Osteocyte (in vitro differentiated cells): ENCODE data around the gene IL11. TPM values are rescaled to one million over a fixed set of nuclear protein-coding genes. Genes with fewer than 3 reads are reported as not detected.

ENCODE experiments used
- DNase-seq: peaks from one replicate; pipeline ENCODE4 v3.0.0; 2021; ENCODE audit warnings: mixed read lengths; ENCODE audit not compliant: unreplicated experiment; ENCODE audit errors: extremely low spot score
- H3K27ac Mint-ChIP-seq: one replicate; pipeline ENCODE4 v1.8.0; 2021; ENCODE audit warnings: mild to moderate bottlenecking, mixed read lengths; ENCODE audit not compliant: unreplicated experiment
- H3K27me3 Mint-ChIP-seq: one replicate; pipeline ENCODE4 v1.8.0; 2021; ENCODE audit warnings: mixed read lengths; ENCODE audit not compliant: unreplicated experiment
- H3K36me3 Mint-ChIP-seq: one replicate; pipeline ENCODE4 v1.8.0; 2021; ENCODE audit warnings: mixed read lengths; ENCODE audit not compliant: unreplicated experiment
- H3K4me1 Mint-ChIP-seq: one replicate; pipeline ENCODE4 v1.8.0; 2021; ENCODE audit warnings: mixed read lengths; ENCODE audit not compliant: unreplicated experiment
- H3K4me3 Mint-ChIP-seq: one replicate; pipeline ENCODE4 v1.8.0; 2021; ENCODE audit warnings: mild to moderate bottlenecking, moderate library complexity, mixed read lengths; ENCODE audit not compliant: unreplicated experiment
- H3K9me3 Mint-ChIP-seq: one replicate; pipeline ENCODE4 v1.8.0; 2021; ENCODE audit warnings: mixed read lengths; ENCODE audit not compliant: unreplicated experiment
- total RNA-seq: library from RNA; stranded (reverse); gene quantifications from 2 replicates; pipeline ENCODE4 v1.2.1, GENCODE V29; 2021
- TF ChIP-seq, protein P1 (sequence below): fragments of 200-600 bp; sonication (generic); IDR thresholded peaks from 2 replicates; pipeline ENCODE4 v1.5.0; 2021; ENCODE audit warnings: antibody characterized with exemption, mild to moderate bottlenecking, moderate library complexity

Gene IL11
- total RNA-seq, 1 donor from 2014 or later, result 1.0 TPM

DNA sequence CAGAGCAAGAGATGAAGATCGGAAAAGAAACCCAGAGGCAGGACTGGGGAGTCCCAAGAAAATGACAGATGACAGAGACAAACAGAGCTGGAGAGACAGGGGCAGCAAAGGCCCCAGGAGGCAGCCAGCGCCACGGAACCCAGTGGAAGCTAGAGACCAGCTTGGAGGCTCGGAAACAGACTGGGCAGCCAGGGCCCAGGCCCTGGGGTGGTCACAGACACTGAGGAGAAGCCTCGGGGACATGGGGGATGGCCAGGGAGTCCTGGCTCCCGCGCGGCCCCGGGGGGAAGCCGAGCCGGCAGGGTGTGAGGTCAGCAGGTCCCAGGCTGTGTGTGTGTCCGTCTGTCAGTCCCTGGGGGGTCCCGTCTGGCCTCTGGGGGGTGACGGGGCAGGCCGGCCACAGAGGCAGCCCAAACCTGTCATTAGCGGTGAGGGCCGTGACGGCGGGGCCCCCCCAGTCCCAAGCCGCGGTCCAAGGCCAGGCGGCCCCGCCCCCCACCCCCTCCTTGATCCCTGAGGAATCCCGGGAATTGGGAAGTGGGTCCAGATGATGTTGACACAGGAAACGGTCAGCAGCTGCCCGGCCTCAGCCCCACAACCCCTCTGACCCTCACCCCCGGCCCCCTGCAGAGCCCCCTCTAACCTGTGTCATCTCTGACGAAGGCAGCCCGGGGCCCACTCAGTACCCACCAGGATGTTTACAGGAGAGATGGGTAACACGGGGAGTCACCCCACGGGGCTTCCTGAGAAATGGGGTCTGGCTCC is 3.9 kb upstream of the IL11 start:
- Mint-ChIP-seq H3K27ac (peak overlapping the region; percentile 50), H3K4me1 (peaks cover 39% of the 10 kb centered on the region), H3K27me3 (no peaks in the 10 kb centered on the region), H3K9me3 (no peaks in the 10 kb centered on the region), H3K4me3 (no peak overlapping the region), H3K36me3 (no peaks in the 10 kb centered on the region)
- DNase-seq, result no peak
- TF ChIP-seq, protein P1, sequence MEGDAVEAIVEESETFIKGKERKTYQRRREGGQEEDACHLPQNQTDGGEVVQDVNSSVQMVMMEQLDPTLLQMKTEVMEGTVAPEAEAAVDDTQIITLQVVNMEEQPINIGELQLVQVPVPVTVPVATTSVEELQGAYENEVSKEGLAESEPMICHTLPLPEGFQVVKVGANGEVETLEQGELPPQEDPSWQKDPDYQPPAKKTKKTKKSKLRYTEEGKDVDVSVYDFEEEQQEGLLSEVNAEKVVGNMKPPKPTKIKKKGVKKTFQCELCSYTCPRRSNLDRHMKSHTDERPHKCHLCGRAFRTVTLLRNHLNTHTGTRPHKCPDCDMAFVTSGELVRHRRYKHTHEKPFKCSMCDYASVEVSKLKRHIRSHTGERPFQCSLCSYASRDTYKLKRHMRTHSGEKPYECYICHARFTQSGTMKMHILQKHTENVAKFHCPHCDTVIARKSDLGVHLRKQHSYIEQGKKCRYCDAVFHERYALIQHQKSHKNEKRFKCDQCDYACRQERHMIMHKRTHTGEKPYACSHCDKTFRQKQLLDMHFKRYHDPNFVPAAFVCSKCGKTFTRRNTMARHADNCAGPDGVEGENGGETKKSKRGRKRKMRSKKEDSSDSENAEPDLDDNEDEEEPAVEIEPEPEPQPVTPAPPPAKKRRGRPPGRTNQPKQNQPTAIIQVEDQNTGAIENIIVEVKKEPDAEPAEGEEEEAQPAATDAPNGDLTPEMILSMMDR, result no peak

DNA sequence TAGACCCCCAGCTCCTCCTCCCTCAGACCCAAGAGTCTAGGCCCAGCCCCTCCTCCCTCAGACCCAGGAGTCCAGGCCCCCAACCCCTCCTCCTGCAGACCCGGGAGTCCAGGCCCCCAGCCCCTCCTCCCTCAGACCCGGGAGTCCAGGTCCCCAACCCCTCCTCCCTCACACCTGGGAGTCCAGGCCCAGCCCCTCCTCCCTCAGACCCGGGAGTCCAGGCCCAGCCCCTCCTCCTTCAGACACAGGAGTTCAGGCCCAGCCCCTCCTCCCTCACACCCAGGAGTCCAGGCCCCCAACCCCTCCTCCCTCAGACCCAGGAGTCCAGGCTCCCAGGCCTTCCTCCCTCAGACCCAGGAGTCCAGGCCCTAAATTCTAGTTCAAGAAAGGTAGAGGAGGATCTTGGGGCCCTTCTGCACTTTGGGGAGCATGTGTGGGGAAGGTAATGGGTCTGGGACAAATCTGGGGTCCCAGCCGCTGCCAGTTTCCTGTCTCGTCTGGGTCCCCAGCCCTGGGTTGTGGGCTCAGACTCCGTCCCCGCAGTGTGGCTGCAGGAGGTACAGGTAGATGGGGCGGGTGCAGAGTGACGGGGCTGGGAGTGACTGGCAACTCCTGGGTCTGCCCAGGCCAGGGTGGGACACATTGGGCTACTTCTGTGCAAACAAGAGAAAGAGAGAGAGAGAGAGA is 3.2 kb upstream of the IL11 start:
- Mint-ChIP-seq H3K27me3 (no peaks in the 10 kb centered on the region), H3K36me3 (no peaks in the 10 kb centered on the region), H3K4me3 (no peak overlapping the region)

DNA sequence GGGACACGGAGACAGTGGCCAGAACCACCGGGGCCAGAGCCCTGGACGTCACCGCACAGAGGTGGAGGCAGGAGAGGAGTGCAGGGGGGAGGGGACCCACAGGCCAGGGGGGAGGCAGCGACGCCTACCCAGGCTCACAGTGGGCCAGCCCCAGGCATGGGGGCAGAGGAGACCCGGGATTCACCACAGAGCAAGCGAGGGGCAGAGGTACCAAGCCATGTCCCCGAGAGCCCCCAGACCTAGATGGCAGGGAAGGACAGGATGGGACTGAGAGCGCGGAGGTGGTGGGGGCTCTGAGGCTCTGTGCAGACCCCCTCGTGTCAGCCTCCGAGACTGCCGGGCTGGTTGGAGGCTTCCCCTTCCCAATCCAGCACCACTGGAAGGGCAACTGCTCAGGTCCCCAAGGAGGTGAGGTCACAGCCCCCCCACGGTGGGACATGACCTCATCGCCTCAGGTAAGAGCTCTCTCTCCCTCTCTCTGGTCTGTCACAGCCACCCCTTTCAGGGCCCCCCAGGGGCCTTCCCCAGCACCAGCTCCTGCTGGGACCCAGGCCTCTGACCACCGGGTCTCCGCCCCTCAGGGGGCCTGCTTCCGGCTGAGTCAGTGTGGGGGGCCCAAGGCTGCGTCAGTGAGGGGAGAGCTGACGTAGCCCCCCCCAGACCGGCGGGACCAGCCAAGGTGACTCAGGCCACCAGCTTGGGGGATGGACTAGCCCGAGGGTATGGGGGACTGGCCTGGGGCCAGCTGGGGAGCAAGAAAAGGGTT is 2.2 kb upstream of the IL11 start:
- no peaks in the 10 kb centered on the region for H3K9me3 Mint-ChIP-seq
- H3K4me1 Mint-ChIP-seq, result peaks cover 39% of the 10 kb centered on the region
- H3K36me3 Mint-ChIP-seq, result no peaks in the 10 kb centered on the region
- no peak overlapping the region for H3K27ac Mint-ChIP-seq
- TF ChIP-seq, protein P1, result no peak
- DNase-seq, result no peak
- no peaks in the 10 kb centered on the region for H3K27me3 Mint-ChIP-seq
- H3K4me3 Mint-ChIP-seq, result no peak overlapping the region

More for the DNA sequence above, 3.2 kb upstream of the IL11 start:
- Mint-ChIP-seq H3K9me3 (no peaks in the 10 kb centered on the region), H3K4me1 (peaks cover 39% of the 10 kb centered on the region), H3K27ac (peak overlapping the region; percentile 50)
- no peak for DNase-seq
- TF ChIP-seq, protein P1, result no peak

DNA sequence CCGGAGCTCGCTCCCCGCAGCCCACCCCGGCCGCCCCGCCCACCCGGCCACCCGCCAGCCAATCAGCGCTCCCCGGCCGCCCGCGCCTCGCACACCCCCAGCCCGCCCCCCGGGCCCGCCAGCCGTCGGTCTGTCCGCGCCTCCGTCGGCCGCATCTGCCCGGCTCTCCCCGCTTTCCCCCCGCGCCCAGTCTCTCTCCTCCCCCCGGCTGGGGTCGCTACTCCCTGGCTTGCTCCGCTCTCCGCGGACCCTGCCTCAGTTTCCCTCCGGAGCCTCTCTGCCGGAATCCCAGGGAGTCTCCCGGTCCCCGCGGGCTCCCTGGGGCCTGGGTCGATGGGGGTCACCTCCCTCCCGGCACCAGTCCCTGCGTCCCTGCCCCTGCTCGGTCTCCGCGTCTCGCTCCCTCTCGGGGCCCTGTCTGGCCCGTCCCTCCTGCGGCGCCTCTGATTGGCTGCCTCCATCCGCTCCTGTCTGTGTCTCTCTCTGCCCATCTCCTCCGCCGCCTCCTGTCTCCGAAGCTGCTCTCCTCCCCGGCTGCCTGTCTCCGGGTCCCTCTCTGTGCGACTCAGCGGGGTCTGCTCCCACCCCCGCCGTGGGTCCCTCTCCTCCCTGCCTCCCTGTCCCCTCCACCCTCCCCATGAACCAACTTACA is 484 bp downstream of the IL11 start:
- Mint-ChIP-seq H3K36me3 (no peaks in the 10 kb centered on the region), H3K27ac (peak overlapping the region; percentile 69), H3K4me1 (peaks cover 32% of the 10 kb centered on the region), H3K9me3 (no peaks in the 10 kb centered on the region), H3K4me3 (peak overlapping the region; percentile 74), H3K27me3 (no peaks in the 10 kb centered on the region)
- TF ChIP-seq, protein P1, result no peak
- DNase-seq, result no peak
